HS-27A (cell line): Measurements from ENCODE around the gene METTL27.
"Not testable (repeated sequence)": the region's sequence is repeated elsewhere in the genome, so short reads cannot be mapped to it uniquely, and the experiment has no call there.

Source experiments
- DNase-seq: peaks from one replicate; pipeline ENCODE4 v3.0.0-alpha.2; 2012; ENCODE audit warnings: low read depth, missing footprints

METTL27 gene

GRCh38 chr7:73820013-73820412, 22.3 kb downstream of the METTL27 start:
- DNase-seq, result no peak

GRCh38 chr7:73817121-73817520, 25.2 kb downstream of the METTL27 start:
- DNase-seq, result no peak

- no peak for DNase-seq
These were observed 26.9 kb downstream of the METTL27 start for GRCh38 chr7:73815436-73815835.

DNA sequence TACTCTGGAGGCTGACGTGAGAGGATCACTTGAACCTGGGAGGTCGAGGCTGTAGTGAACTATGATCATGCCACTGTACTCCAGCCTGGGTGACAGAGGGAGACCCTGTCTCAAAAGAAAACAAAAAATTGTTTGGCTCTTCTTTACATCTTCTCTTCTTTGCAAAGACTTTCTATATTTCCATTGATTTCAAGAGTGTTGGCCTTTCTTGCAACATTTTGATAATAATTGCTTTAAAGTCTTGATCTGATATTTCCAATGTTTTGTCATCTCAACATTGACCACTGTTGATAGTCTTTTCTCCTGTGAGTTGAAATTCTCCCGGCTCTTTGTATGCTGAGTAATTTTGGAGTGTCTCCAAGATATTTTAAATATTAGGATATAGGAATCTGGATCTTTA, 29.3 kb downstream of the METTL27 start:
- no peak for DNase-seq

GRCh38 chr7:73811760-73812168, 30.6 kb downstream of the METTL27 start:
- DNase-seq, result no peak

- DNase-seq, result no peak
These were observed 31.3 kb downstream of the METTL27 start for GRCh38 chr7:73810998-73811360.

DNA sequence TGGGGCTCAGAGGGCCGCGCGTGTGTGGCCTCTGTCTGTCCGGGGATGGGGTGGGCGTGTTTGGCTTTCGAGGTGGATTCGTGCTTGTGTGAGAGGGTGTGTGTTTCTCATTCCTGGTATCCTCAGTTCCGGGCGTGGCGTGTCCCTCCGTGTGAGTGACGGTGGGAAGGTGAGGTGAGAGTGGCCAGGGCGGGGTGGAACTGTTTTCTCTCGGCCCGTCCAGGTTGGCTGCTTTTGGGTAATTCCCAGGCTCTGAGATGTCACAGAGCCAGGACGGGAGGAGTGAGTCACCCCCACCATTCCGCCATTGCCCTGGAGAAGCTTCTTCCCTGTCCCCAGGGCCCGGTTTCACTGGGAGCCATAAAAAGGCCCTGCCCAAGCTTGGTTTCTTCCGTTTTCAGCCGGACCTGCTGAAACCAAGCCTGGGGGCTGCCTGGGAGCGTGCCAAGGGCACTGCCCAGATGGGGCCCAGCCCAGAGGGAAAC, 32.8 kb downstream of the METTL27 start:
- no peak for DNase-seq

GRCh38 chr7:73802459-73802858, 39.9 kb downstream of the METTL27 start:
- no peak for DNase-seq

GRCh38 chr7:73801577-73801976, 40.7 kb downstream of the METTL27 start:
- no peak for DNase-seq

DNA sequence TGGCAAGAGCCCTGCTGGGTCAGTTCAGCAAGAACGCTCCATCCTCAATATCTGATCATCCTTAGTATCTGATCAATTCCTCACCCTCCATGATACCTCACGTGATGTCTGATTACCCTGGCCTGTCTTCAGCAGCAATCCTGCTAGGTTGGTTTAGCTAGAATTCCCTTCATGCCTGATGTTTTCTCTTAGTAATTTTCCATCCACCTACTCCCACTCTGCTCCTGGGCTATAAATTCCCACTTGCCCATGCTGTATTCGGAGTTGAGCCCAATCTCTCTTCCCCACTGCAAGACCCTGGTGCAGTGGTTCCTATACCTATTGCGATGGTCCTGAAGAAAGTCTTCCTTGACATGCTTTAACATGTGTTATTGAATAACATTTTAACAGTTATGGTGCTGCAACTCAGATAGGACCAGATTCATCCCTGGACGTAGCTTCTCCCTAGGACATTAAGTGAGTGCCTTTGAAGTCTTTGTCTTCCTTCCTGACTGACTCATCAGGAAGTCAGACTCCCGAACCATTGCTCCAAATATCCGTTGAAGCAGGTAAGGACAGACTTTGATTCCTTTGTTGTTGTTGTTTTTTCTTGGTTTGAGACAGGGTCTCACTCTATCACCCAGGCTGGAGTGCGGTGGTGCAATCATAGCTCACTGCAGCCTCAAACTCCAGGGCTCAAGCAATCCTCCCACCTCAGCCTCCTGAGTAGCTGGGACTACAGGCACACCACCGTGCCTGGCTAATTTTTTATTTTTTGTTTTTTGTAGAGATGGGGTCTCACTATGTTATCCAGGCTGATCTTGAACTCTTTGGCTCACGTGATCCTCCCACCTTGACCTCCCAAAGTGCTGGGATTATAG, 42.8 kb downstream of the METTL27 start:
- no peak for DNase-seq

- not testable (repeated sequence) for DNase-seq
These were observed 45.1 kb downstream of the METTL27 start for GRCh38 chr7:73797176-73797575.

- DNase-seq, result not testable (repeated sequence)
These were observed 45.7 kb downstream of the METTL27 start for GRCh38 chr7:73796656-73797055.

DNA sequence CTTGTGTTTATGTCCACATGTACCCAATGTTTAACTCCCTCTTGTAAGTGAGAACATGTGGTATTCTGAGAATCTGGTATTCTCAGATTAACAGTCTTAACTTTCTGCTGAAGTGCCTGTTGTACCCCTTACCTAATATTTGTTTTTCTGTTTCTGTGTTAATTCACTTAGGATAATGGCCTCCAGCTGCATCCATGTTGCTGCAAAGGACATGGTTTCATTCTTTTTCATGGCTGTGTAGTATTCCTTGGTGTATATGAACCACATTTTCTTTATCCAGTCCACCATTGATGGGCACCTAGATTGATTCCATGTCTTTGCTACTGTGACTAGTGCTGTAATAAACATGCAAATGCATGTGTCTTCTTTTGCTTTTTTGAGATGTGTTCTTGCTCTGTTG, 47.1 kb downstream of the METTL27 start:
- DNase-seq, result not testable (repeated sequence)

DNA sequence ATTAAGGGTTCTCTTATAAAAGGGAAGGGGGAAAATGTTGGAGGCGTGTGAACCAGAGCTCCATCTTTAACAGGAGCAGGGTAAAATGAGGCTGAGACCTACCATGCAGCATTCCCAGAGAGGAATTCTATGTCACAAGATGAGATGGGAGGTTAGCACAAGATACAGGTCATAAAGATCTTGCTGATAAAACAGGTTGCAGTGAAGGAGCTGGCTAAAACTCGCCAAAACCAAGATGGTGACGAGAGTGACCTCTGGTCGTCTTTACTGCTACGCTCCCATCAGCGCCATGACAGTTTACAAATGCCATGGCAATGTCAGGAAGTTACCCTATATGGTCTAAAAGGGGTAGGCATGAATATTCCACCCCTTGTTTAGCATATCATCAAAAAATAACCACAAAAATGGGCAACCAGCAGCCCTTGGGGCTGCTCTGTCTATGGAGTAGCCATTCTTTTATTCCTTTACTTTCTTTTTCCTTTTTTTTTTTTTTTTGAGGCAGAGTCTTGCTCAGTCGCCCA, 51.1 kb downstream of the METTL27 start:
- not testable (repeated sequence) for DNase-seq

DNA sequence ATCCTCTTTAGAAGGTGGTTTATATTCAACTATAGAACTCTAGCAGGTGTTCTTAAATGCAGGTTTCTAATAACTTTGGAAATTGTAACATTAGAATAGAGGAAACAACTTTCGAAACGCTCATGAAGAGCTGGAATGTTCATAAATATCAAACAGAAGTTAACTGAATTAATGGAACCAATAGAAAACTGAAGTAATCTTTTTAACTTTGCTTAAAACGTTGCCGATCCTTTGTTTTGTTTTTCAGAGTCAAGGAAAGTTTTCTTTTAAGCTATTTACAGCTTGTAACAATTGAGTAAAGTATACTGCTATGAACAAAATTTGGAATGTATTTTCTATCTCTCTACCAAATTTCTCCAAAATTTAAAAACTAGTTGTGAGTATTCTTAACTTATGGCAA, 53.3 kb downstream of the METTL27 start:
- DNase-seq, result no peak

DNA sequence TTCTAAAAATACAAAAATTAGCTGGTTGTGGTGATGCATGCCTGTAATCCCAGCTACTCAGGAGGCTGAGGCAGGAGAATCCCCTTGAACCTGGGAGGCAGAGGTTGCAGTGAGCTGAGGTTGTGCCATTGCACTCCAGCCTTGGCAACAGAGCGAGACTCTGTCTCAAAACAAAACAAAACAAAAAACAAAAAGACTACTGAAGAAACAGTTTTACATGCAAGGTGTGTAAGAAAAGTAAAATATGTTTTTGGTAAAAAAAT, 54.6 kb downstream of the METTL27 start:
- not testable (repeated sequence) for DNase-seq

DNA sequence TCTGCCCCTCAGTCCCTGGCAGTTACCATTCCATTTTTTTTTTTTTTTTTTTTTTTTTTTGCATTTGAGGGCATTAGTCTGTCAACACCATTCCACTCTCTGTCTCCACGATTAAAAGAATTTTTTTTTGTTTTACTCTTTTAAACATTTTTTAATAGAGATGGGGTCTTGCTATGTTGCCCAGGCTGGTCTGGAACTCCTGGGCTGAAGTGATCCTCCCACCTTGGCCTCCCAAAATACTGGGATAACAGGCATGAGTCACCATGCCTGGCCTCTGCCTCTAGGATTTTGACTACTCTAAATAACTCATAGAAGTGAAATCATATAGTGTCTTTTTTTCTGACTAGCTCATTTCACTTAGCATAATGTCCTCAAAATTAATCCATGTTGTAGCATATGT, 55.7 kb downstream of the METTL27 start:
- DNase-seq, result no peak
